Limb (tissue), 2 donors: ENCODE data around the gene ZBTB8B.

ENCODE experiments used
- DNase-seq, 2 donors: peaks; one replicate each; pipeline ENCODE4 v3.0.0-alpha.2; 2016; ENCODE audit errors: extremely low spot score in 2 of 2

ZBTB8B gene

DNA sequence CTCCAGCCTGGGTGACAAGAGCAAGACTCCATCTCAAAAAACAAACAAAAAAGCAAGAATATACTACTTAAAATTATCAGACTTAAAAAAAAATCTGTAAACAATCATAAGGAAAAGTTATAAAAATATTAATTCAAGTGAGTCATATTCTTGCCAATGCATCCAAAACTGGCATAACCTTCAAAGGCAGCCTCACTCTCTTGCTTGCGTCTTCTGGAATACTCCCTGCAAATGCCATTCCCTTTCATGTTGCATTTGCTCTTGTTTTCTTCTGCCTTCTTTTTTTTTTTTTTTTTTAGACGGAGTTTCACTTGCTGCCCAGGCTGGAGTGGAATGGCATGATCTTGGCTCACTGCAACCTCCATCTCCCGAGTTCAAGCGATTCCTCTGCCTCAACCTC, 42.1 kb downstream of the ZBTB8B start:
- no peak for DNase-seq

DNA sequence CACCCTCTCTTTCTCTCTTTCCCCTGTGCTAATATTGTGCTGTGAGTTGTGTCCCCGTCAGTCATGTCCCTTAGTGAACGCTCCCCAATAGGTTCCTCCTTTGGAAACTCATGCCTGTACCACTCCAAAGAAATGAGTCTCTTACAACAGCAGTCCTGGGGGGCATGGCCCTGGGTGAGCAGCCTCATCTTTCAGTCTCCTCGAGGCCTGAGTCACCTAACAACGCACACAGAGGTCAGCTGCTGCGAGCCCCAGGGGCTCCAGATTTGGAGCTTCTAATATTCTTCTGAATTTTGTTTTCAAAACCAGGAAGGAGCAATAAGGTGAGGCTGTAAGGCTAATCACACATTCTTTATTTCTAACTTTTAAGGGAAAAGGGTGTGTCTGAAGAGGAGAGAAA, 43.9 kb downstream of the ZBTB8B start:
- no peak for DNase-seq

DNA sequence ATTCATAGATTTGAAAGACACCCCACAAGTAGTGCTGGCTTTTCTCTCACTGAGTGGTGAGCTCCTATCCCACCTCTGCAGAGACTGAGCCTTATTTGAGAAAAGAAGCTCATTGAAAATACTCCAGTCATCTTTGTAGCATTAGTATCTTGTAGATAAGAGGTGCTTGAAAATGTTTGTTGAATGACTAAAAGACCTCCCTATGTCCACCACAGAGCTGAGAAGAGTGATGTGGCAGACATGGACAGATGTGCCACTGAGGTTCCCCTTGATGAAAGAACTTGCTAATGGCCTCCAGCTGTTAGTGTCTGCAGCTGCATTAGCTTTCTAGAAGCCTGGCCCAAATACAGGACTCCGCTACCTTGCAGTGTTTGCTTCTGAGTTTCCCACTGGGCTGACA, 45.1 kb downstream of the ZBTB8B start:
- no peak for DNase-seq
